ENCODE measurements around the gene TMA7. TPM values are rescaled to one million over a fixed set of nuclear protein-coding genes. Genes with fewer than 3 reads are reported as not detected.

TMA7 gene
- total RNA-seq: 184 to 243 TPM (median 184 TPM) in 3 replicates
- long read RNA-seq, transcript TMA7-202 (3 exons, 619 nt): minor isoform, 22 of 419 reads
- long read RNA-seq, transcript TMA7-201 (4 exons, 561 nt): major isoform, 372 of 419 reads
- long read RNA-seq, partial matches to known transcripts: 3 of 419 reads
- long read RNA-seq, other reads (novel, unspliced or antisense): 22 of 419 reads

GRCh38 chr3:48439820-48440589 is at the start of gene TMA7, which contains the start of gene CCDC51:
Gene TMA7 (plus strand): TSS chr3:48440257. CDS start chr3:48440297, 40 bp downstream.
Gene CCDC51 (minus strand): TSS chr3:48440119. CDS start chr3:48435128, 4,991 bp downstream.
- peaks cover 31% of the 10 kb centered on the region for H3K4me1 Mint-ChIP-seq (ENCODE audit: low read depth)
- peak; percentile 99 for DNase-seq (ENCODE audit: low spot score)
- H3K27me3 Mint-ChIP-seq (ENCODE audit: low read depth): no peaks in the 10 kb centered on the region
- peaks cover 5% of the 10 kb centered on the region for H3K36me3 Mint-ChIP-seq (ENCODE audit: low read depth)
- peak within 1 kb of the TSS; percentile 92 for H3K4me3 Mint-ChIP-seq (ENCODE audit: unreplicated experiment)
- TF ChIP-seq CTCF (IDR thresholded peaks at IDR 0.05): peak; percentile 17
- no peaks in the 10 kb centered on the region for H3K9me3 Mint-ChIP-seq (ENCODE audit: low read depth)
- peak within 1 kb of the TSS; percentile 93 for H3K27ac Mint-ChIP-seq (ENCODE audit: unreplicated experiment)

DNA sequence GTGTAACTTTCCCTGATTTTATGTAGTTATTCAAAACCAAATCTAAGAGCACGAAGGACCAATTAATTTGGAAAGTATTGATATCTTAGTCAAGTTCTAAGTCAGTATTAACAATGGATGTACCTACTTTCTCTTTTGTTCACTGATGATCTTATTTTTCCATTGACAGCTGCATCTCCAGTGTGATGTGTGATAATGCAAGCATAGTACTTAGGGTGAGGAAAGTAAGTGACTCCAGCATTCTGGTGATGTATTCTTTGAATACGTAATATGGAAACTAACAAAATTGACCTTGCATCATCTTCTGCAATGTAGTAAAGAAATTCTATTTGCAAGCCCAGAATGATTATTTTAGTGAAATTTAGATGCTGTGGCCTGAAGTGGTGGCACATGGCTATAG is 45.7 kb upstream of the TMA7 start:
- Mint-ChIP-seq H3K9me3 (ENCODE audit: low read depth) (peaks cover 4% of the 10 kb centered on the region), H3K27ac (ENCODE audit: unreplicated experiment) (no peak overlapping the region), H3K36me3 (ENCODE audit: low read depth) (peaks cover 3% of the 10 kb centered on the region), H3K27me3 (ENCODE audit: low read depth) (peaks cover 11% of the 10 kb centered on the region), H3K4me3 (ENCODE audit: unreplicated experiment) (no peak overlapping the region), H3K4me1 (ENCODE audit: low read depth) (peaks cover 6% of the 10 kb centered on the region)
- TF ChIP-seq CTCF (IDR thresholded peaks at IDR 0.05): no peak
- no peak for DNase-seq (ENCODE audit: low spot score)

DNA sequence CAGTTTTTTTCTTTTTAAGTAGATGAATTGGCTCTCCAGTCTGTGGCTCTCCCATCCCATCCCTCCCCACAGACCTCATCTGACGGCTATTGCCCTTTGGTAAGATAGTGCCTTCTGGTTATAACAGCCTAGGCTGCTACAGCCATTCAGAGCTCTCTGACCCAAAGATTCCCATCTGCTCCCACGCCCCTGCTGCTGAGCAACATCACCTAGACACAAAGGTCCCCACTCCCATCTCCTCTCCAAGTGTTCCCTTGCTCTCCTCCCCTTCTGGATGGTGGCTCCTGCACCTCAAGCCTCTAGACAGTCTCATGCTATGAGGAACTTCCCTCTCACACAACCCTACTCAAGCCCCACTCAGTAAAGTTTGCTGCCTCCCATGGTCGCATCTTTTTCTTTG is 44.3 kb upstream of the TMA7 start:
- Mint-ChIP-seq H3K36me3 (ENCODE audit: low read depth) (peaks cover 4% of the 10 kb centered on the region), H3K9me3 (ENCODE audit: low read depth) (peaks cover 4% of the 10 kb centered on the region), H3K4me1 (ENCODE audit: low read depth) (peaks cover 1% of the 10 kb centered on the region), H3K4me3 (ENCODE audit: unreplicated experiment) (no peak overlapping the region), H3K27me3 (ENCODE audit: low read depth) (peaks cover 11% of the 10 kb centered on the region), H3K27ac (ENCODE audit: unreplicated experiment) (no peak overlapping the region)
- no peak for DNase-seq (ENCODE audit: low spot score)
- no peak for TF ChIP-seq CTCF (IDR thresholded peaks at IDR 0.05)

- H3K36me3 Mint-ChIP-seq (ENCODE audit: low read depth): peaks cover 5% of the 10 kb centered on the region
- H3K4me3 Mint-ChIP-seq (ENCODE audit: unreplicated experiment): no peak overlapping the region
- DNase-seq (ENCODE audit: low spot score): no peak
- no peak for TF ChIP-seq CTCF (IDR thresholded peaks at IDR 0.05)
- peaks cover 24% of the 10 kb centered on the region for H3K4me1 Mint-ChIP-seq (ENCODE audit: low read depth)
- H3K27me3 Mint-ChIP-seq (ENCODE audit: low read depth): peaks cover 3% of the 10 kb centered on the region
- peak overlapping the region; percentile 19 for H3K27ac Mint-ChIP-seq (ENCODE audit: unreplicated experiment)
- no peaks in the 10 kb centered on the region for H3K9me3 Mint-ChIP-seq (ENCODE audit: low read depth)
Measured at GRCh38 chr3:48397767-48398681, 42.0 kb upstream of the TMA7 start.

Data from chondrocyte (in vitro differentiated cells).